GM13977 (cell line): ENCODE measurements around the gene CD7.

ENCODE experiments used
- DNase-seq: peaks from one replicate; pipeline ENCODE4 v3.0.0; 2012; ENCODE audit warnings: low spot score
- CTCF ChIP-seq: IDR thresholded peaks from 2 replicates; pipeline ENCODE4 v1.5.1; 2012; ENCODE audit warnings: mild to moderate bottlenecking, control low read depth; ENCODE audit not compliant: insufficient read depth; ENCODE audit errors: extremely low read depth, missing control alignments
- in situ Hi-C: fragments of 300-500 bp; cut with MboI; formaldehyde crosslinking; loops from one replicate; pipeline ENCODE4 v1.12.0; 2022; ENCODE audit warnings: low sequenced_read_pairs, low pct_unique_long_range_greater_than_20kb, mixed read lengths, inconsistent platforms; ENCODE audit not compliant: unreplicated experiment

CD7 gene

GRCh38 chr17:82305727-82306300 lies 11.6 kb downstream of the CD7 start:
- TF ChIP-seq CTCF: no peak
- in situ Hi-C loops: no loop called here
- peak; percentile 18 for DNase-seq

- no peak for TF ChIP-seq CTCF
- peak; percentile 28 for DNase-seq
- in situ Hi-C loops: no loop called here
Observed at GRCh38 chr17:82304826-82305726, 12.3 kb downstream of the CD7 start.

GRCh38 chr17:82303944-82304808 lies 13.2 kb downstream of the CD7 start:
- in situ Hi-C loops: no loop called here
- DNase-seq: peak; percentile 24

GRCh38 chr17:82302991-82303943 lies 14.1 kb downstream of the CD7 start:
- no peak for DNase-seq
- no peak for TF ChIP-seq CTCF
- in situ Hi-C loops: no loop called here

More at GRCh38 chr17:82303944-82304808, 13.2 kb downstream of the CD7 start:
- no peak for TF ChIP-seq CTCF

- TF ChIP-seq CTCF: no peak
- in situ Hi-C loops: no loop called here
- peak; percentile 27 for DNase-seq
Observed at GRCh38 chr17:82302568-82302963, 14.8 kb downstream of the CD7 start.
